ENCODE data around the gene FAM90A1. TPM values are rescaled to one million over a fixed set of nuclear protein-coding genes. Genes with fewer than 3 reads are reported as not detected.
"Not testable (repeated sequence)": the region's sequence is repeated elsewhere in the genome, so short reads cannot be mapped to it uniquely, and the experiment has no call there.

The FAM90A1 gene
- total RNA-seq, 1 donor from 2014 or later: 0.30 TPM

- H3K4me3 ChIP-seq: peak overlapping the region; percentile 51
- intact Hi-C loops (cut with micrococcal nuclease): not testable (repeated sequence)
Measured at GRCh38 chr12:8227732-8228077, 287 bp upstream of the FAM90A1 start.

GRCh38 chr12:8226355-8226754 is 1.1 kb downstream of the FAM90A1 start:
- no peak for DNase-seq
- Histone ChIP-seq H3K4me1 (no peaks in the 10 kb centered on the region), H3K9me3 (replicated peaks) (no peaks in the 10 kb centered on the region), H3K27ac (replicated peaks) (no peak overlapping the region), H3K4me3 (no peak overlapping the region), H3K36me3 (no peaks in the 10 kb centered on the region), H3K27me3 (ENCODE audit: low read depth) (no peaks in the 10 kb centered on the region)
- intact Hi-C loops (cut with micrococcal nuclease): no loop called here
- TF ChIP-seq, protein P1, sequence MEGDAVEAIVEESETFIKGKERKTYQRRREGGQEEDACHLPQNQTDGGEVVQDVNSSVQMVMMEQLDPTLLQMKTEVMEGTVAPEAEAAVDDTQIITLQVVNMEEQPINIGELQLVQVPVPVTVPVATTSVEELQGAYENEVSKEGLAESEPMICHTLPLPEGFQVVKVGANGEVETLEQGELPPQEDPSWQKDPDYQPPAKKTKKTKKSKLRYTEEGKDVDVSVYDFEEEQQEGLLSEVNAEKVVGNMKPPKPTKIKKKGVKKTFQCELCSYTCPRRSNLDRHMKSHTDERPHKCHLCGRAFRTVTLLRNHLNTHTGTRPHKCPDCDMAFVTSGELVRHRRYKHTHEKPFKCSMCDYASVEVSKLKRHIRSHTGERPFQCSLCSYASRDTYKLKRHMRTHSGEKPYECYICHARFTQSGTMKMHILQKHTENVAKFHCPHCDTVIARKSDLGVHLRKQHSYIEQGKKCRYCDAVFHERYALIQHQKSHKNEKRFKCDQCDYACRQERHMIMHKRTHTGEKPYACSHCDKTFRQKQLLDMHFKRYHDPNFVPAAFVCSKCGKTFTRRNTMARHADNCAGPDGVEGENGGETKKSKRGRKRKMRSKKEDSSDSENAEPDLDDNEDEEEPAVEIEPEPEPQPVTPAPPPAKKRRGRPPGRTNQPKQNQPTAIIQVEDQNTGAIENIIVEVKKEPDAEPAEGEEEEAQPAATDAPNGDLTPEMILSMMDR (IDR thresholded peaks at IDR 0.05; ENCODE audit: borderline replicate concordance): no peak

More at GRCh38 chr12:8227732-8228077, 287 bp upstream of the FAM90A1 start:
- not testable (repeated sequence) for H3K4me1 ChIP-seq; H3K27me3 ChIP-seq (ENCODE audit: low read depth); DNase-seq; H3K36me3 ChIP-seq; H3K27ac ChIP-seq (replicated peaks); H3K9me3 ChIP-seq (replicated peaks)

DNA sequence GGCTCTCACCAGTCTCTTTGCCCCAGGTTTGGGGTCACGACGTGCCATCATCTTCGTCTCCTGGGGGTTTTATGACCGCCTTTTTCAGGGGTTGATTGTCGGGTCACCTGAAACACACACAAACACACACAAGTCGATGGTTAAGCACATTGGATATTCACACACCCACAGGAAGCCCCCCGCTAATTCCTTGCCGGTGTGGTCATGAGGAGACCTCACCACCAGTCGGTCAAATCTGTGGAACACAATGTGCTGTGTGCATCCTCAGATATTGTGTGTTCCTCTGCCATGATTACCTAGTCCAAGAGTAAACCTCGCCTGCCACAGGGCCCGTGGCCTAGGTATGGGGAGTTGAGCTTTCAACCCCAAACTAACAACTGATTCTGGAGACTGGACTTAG is 2.6 kb downstream of the FAM90A1 start:
- H3K4me3 ChIP-seq; H3K27me3 ChIP-seq (ENCODE audit: low read depth); H3K27ac ChIP-seq (replicated peaks); intact Hi-C loops (cut with micrococcal nuclease); H3K4me1 ChIP-seq; H3K9me3 ChIP-seq (replicated peaks); H3K36me3 ChIP-seq; DNase-seq: not testable (repeated sequence)

- intact Hi-C loops (cut with micrococcal nuclease); H3K27ac ChIP-seq (replicated peaks); H3K27me3 ChIP-seq (ENCODE audit: low read depth); H3K4me1 ChIP-seq; H3K9me3 ChIP-seq (replicated peaks); H3K4me3 ChIP-seq; H3K36me3 ChIP-seq; DNase-seq: not testable (repeated sequence)
Measured at GRCh38 chr12:8223646-8224045, 3.8 kb downstream of the FAM90A1 start.

DNA sequence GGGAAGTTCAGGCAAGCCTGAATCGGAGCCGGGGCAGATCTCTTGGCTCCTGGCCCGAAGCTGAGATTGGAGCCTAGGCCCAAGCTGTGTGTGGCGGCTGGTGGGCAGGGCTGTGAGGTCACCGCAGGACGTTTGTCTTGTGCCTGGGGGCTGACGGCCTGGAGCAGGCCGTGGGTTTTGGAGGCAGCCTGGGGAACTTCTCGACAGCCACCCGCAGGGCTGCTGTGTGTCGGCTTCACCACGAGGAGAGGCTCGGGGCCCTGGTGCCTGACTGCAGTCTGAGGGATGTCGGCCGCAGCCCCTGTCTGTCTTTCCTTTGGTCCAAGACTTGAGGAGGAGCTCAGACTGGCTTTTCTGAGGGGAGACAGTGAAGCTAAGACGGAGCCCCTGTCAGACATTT is 5.1 kb downstream of the FAM90A1 start:
- H3K4me1 ChIP-seq; H3K27me3 ChIP-seq (ENCODE audit: low read depth); intact Hi-C loops (cut with micrococcal nuclease); DNase-seq; H3K9me3 ChIP-seq (replicated peaks); H3K4me3 ChIP-seq; H3K27ac ChIP-seq (replicated peaks); H3K36me3 ChIP-seq: not testable (repeated sequence)

DNA sequence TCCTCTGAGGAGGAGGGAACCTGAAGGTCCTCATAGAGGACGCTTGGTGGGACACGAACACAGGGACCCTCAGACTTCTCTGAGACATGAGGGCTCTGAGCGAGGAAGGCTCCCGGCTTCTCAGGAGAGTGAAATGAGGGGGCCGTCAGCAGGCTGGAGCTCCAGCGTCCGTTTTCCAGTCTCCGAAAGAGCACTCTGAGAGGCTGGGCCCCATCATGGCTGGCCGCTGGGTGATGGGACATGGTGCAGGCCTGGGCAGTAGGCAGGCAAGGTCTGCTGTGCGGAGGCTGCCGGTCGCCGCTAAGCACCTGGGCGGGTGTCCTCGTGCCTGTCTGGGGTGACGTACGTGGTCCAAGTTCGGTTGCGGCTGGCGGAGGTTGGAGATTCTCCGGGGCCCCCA is 5.6 kb downstream of the FAM90A1 start:
- H3K9me3 ChIP-seq (replicated peaks); H3K36me3 ChIP-seq; intact Hi-C loops (cut with micrococcal nuclease); H3K4me3 ChIP-seq; H3K27ac ChIP-seq (replicated peaks); H3K27me3 ChIP-seq (ENCODE audit: low read depth); DNase-seq; H3K4me1 ChIP-seq: not testable (repeated sequence)

DNA sequence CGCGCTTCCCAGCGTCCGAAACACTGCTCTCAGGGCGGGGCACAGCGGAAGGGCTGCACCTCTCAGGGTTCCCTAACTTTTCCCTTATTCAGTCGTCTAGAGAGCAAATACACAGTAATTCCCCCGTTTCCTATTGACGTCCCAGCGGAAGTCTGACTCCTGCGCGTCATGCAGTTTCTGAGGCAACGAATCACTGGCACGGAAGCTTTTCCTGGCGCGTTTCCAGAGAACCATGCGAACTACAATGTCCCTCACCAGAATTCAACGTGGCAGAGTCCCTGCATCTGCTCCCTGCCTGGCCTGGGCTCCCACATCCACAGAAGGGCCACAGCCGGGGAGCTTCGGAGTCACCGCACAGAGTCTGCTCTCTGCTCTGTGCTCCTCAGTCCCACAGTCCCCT is 6.0 kb downstream of the FAM90A1 start:
- H3K27me3 ChIP-seq (ENCODE audit: low read depth); H3K4me3 ChIP-seq; H3K4me1 ChIP-seq; DNase-seq; H3K9me3 ChIP-seq (replicated peaks); H3K27ac ChIP-seq (replicated peaks); intact Hi-C loops (cut with micrococcal nuclease); H3K36me3 ChIP-seq: not testable (repeated sequence)

GRCh38 chr12:8218711-8219382 is 8.6 kb downstream of the FAM90A1 start:
- H3K36me3 ChIP-seq; H3K27me3 ChIP-seq (ENCODE audit: low read depth); H3K27ac ChIP-seq (replicated peaks); H3K4me3 ChIP-seq; DNase-seq; H3K9me3 ChIP-seq (replicated peaks); intact Hi-C loops (cut with micrococcal nuclease); H3K4me1 ChIP-seq: not testable (repeated sequence)

- H3K27ac ChIP-seq (replicated peaks); H3K4me3 ChIP-seq; H3K9me3 ChIP-seq (replicated peaks); H3K4me1 ChIP-seq; intact Hi-C loops (cut with micrococcal nuclease); H3K27me3 ChIP-seq (ENCODE audit: low read depth); DNase-seq; H3K36me3 ChIP-seq: not testable (repeated sequence)
Measured at GRCh38 chr12:8197685-8198308, 29.6 kb downstream of the FAM90A1 start.

DNA sequence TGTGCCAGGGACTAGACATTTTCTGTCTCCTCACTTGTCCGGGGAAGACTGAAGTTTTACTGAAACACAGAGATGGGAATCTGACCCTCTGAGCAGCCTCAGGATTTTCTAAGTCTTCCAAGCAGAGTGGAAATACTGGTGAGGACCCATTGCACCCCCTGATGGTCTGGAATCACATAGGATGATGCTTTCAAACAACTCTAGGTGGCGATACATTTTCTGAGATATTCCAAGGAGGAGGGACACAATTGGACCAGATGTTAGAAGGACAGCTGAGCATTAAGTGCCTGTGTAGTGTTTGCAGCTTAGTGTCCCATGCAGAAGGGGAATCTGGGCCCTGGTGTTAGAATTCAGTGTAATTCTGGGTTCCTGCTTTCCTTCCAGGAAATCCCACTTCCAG is 39.3 kb downstream of the FAM90A1 start:
- intact Hi-C loops (cut with micrococcal nuclease); H3K27ac ChIP-seq (replicated peaks); H3K27me3 ChIP-seq (ENCODE audit: low read depth); H3K36me3 ChIP-seq; H3K4me3 ChIP-seq; H3K9me3 ChIP-seq (replicated peaks); H3K4me1 ChIP-seq; DNase-seq: not testable (repeated sequence)

GRCh38 chr12:8184206-8184605 is 43.2 kb downstream of the FAM90A1 start:
- H3K4me1 ChIP-seq: peaks cover 15% of the 10 kb centered on the region
- H3K36me3 ChIP-seq; DNase-seq; H3K4me3 ChIP-seq; H3K9me3 ChIP-seq (replicated peaks); H3K27me3 ChIP-seq (ENCODE audit: low read depth); intact Hi-C loops (cut with micrococcal nuclease); H3K27ac ChIP-seq (replicated peaks): not testable (repeated sequence)

GRCh38 chr12:8183346-8183745 is 44.1 kb downstream of the FAM90A1 start:
- H3K27ac ChIP-seq (replicated peaks); H3K9me3 ChIP-seq (replicated peaks); H3K27me3 ChIP-seq (ENCODE audit: low read depth); DNase-seq; H3K36me3 ChIP-seq; intact Hi-C loops (cut with micrococcal nuclease); H3K4me3 ChIP-seq: not testable (repeated sequence)
- peaks cover 15% of the 10 kb centered on the region for H3K4me1 ChIP-seq

DNA sequence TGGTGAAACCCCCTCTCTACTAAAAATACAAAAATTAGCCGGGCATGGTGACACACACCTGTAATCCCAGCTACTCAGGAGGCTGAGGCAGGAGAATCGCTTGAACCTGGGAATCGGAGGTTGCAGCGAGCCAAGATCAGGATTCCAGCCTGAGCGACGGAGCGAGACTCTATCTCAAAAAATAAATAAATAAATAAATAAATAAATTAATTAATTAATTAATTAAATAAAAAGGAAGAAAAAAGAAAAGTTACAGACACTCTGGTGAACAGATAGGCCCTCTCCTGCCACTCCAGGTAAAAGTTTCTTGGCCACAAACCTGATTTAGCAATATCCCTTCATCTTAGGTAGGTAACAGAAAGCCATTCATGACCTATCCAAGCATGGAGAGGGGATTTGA is 44.5 kb downstream of the FAM90A1 start:
- intact Hi-C loops (cut with micrococcal nuclease); H3K36me3 ChIP-seq; H3K27me3 ChIP-seq (ENCODE audit: low read depth); H3K27ac ChIP-seq (replicated peaks); H3K4me3 ChIP-seq; DNase-seq; H3K9me3 ChIP-seq (replicated peaks): not testable (repeated sequence)
- H3K4me1 ChIP-seq: peaks cover 15% of the 10 kb centered on the region
